Measurements from ENCODE around the gene ZCCHC13.
"Not testable (repeated sequence)": the region's sequence is repeated elsewhere in the genome, so short reads cannot be mapped to it uniquely, and the experiment has no call there.

The ZCCHC13 gene

GRCh38 chrX:74304016-74304415 lies at the start of gene ZCCHC13:
ZCCHC13 (plus strand) TSS chrX:74304180; CDS start chrX:74304267, 87 bp downstream.
- DNase-seq (ENCODE audit: low read depth in 4 of 4, low spot score in 1 of 4), result no peak

- not testable (repeated sequence) for DNase-seq (ENCODE audit: low read depth in 4 of 4, low spot score in 1 of 4)
These were observed 45.9 kb upstream of the ZCCHC13 start for GRCh38 chrX:74258111-74258510.

GRCh38 chrX:74259885-74260491 lies 44.0 kb upstream of the ZCCHC13 start:
- no peak for DNase-seq (ENCODE audit: low read depth in 4 of 4, low spot score in 1 of 4)

- DNase-seq (ENCODE audit: low read depth in 4 of 4, low spot score in 1 of 4), result no peak
These were observed 41.3 kb upstream of the ZCCHC13 start for GRCh38 chrX:74262452-74263209.

GRCh38 chrX:74270393-74270792 lies 33.6 kb upstream of the ZCCHC13 start:
- no peak for DNase-seq (ENCODE audit: low read depth in 4 of 4, low spot score in 1 of 4)

DNA sequence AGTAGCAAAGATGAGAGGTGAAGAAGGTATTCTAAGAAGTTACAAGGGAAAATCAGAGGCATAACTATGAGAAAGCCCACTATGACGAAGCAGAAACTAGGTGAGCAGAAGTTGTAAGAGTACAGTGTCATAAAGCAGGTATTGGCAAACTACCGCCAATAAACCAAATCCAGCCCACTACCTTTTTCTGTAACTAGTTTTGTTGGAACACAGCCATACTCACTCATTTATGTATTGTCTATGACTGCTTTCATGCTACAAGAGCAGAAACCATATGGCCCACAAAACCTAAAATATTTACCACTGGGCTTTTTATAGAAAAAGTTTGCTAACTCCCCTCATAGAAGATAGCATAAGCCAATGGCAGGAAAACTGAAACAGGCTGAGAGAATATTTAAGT lies 31.8 kb upstream of the ZCCHC13 start:
- DNase-seq (ENCODE audit: low read depth in 4 of 4, low spot score in 1 of 4), result no peak

DNA sequence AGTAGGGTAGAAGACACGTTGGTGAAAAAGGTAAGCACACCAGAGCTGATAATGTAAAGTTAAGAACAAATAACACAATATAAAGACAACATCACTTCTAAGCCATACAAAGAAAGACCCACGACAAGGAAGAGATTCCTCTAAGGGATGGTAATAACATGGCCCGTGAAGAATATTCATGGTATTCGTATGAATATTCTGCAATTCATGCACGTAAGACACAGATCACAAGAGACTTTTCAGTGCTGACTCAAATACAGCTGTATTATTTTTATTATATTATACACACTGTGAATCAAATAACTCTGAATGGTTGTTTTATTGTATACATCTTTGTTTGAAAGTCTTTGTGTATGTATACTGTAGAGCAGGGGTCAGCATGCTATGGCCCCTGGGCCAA lies 29.5 kb upstream of the ZCCHC13 start:
- DNase-seq (ENCODE audit: low read depth in 4 of 4, low spot score in 1 of 4), result no peak

DNA sequence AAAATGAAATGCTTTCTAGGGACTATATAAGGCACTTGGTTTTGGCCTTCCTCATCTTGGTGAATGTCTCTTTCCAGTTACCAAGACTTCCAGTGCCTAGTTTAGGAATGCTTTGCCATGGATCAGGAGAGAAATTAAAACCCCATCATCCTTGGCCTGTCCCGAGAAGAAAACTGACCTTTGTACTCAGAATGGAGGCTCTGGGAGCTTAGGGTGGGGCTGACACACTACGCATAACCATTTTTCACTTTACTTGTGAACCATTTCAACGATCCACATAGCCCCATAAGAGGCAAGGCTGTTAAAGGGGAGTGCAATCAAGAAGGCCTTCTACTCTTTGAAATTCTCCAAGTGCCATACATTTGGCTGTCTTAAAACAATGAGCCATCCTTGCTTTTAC lies 26.7 kb upstream of the ZCCHC13 start:
- DNase-seq (ENCODE audit: low read depth in 4 of 4, low spot score in 1 of 4), result no peak

DNA sequence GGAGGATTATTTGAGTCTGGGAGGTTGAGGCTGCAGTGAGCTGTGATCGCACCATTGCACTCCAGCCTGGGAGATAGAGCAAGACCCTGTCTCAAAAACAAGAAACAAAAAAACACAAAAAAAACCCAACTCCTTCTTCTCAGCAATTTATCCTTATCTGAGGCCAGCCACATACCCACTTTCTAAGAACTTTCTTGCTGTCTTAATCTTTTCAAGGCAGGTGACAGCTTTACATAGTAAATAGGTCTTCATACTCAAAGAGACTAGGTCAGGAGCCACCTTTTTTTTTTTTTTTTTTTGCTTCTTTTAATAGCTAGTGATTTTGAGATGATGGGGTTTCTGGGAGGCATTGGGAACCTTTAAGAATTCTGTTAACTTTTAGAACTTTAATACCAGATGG lies 26.1 kb upstream of the ZCCHC13 start:
- DNase-seq (ENCODE audit: low read depth in 4 of 4, low spot score in 1 of 4), result no peak

DNA sequence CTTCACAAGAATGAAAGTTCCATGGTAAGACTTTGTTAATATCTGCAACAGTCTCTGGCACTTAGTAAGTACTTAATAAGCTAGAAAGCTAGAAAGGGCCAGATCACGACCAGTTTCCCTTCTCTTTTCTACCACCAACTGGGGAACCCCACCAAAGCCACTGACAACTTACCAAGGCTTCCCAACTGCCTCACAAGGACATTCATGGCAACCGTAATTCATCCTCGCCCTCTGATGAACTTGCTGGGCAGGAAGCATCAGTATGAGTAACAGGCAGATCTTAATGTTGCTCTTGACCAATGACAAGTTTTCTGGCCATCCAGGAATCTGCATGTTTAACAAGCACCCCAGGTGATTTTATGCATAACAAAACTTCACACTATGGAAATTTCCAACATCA lies 23.2 kb upstream of the ZCCHC13 start:
- no peak for DNase-seq (ENCODE audit: low read depth in 4 of 4, low spot score in 1 of 4)

DNA sequence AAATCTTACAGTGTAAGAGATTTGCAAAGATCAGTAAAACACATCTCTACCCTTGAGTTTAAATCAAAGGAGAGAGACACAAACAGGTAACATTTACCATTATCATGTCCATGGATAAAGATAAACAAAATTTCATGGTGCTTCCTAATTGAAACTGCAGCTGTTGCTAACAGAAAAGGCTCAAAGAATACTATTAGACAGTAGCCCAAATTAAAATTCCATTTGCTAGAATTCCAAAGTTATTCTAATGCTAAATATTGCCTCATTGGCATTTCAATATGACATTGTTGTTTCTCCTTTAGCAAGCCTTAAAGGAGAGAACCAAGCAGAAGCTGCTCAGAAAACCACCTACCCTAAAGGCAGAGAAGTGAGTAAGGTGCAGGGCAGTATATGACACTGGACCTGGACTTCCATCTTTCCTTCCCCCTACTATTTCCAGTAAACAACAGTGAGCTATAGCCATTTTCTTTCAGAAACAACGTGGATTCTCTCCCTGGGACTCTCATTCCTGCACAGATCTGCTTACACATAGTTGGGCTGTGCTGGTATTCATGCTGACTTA lies 19.5 kb upstream of the ZCCHC13 start:
- no peak for DNase-seq (ENCODE audit: low read depth in 4 of 4, low spot score in 1 of 4)

DNA sequence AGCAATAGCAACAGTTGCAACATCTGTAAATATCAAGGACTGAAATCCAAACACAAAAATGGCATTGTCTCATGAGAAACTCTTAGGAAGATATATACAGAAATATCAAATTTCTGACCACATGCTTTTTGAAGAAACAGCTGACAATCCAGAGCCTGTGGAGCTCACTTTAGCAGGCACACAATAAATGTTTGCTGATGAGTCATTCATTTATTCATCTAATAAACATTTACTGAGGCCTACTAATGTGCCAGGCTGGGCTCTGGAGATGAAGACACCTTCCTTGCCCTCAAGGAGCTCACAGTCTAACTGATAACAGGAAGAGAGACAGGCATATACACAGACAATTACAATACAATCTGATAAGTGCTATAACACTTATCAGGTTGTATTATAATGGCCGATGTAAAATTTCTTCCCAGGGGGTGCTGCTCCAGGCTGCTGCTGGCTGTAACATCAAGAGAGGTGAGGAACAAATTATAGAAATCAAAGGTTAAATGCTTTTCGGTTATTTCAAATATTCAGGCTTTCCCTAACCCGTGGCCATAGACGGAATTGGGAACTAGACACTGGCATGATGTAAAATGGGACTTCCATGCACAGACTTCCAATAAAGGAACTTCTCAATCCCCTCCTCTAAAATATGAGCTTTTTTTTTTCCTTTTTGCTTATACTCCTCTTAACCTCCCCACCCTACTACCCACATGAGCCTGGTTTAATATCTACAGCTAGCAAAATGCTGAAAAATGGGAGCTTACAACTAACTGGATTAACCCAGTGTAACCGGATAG lies 16.8 kb upstream of the ZCCHC13 start:
- DNase-seq (ENCODE audit: low read depth in 4 of 4, low spot score in 1 of 4), result no peak

- no peak for DNase-seq (ENCODE audit: low read depth in 4 of 4, low spot score in 1 of 4)
These were observed 12.4 kb upstream of the ZCCHC13 start for GRCh38 chrX:74291577-74291963.

- DNase-seq (ENCODE audit: low read depth in 4 of 4, low spot score in 1 of 4), result peak; percentile 45 to 67 (median 60)
These were observed 11.8 kb upstream of the ZCCHC13 start for GRCh38 chrX:74291964-74292807.

GRCh38 chrX:74292808-74293123 lies 11.2 kb upstream of the ZCCHC13 start:
- no peak for DNase-seq (ENCODE audit: low read depth in 4 of 4, low spot score in 1 of 4)

- DNase-seq (ENCODE audit: low read depth in 4 of 4, low spot score in 1 of 4), result peak; percentile 21 to 50 (median 48)
These were observed 10.5 kb upstream of the ZCCHC13 start for GRCh38 chrX:74293343-74293946.

- no peak for DNase-seq (ENCODE audit: low read depth in 4 of 4, low spot score in 1 of 4)
These were observed 8.9 kb upstream of the ZCCHC13 start for GRCh38 chrX:74295101-74295500.

DNA sequence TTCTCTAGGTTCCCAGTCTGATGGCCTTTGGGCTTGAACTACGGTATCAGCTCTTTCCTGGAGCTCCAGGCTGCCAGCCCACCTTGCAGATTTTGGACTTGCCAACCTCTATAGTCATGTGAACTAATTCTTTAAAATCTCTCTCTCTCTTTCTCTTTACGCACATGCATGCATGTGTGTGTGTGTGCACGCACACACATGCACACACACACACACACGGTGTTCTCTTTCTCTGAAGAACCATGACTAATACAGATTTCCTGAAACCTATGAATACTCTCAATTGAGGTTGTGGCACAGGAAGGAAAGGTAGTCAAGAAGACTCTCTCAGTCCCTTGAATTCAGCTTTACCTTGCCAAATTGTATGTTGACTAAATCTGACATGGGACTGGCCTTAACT lies 6.2 kb upstream of the ZCCHC13 start:
- no peak for DNase-seq (ENCODE audit: low read depth in 4 of 4, low spot score in 1 of 4)

DNA sequence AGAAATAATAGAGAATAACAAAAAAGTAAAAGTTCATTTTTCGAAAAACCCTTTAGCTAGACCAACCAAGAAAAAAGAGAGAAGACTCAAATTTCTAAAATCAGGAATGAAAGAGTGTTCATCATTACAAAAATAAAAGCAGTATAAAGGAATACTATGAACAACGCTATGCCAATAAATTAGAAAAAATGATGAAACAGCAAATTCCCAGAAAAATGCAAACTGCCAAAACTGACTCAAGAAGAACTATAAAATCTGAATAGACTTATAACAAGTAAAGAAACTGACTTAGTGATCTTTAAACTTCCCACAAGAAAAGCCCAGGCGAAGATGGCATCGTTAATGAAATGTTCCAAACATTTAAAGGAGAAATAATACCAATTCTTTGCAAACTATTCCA lies 3.1 kb upstream of the ZCCHC13 start:
- no peak for DNase-seq (ENCODE audit: low read depth in 4 of 4, low spot score in 1 of 4)

GRCh38 chrX:74318672-74319071 lies 14.7 kb downstream of the ZCCHC13 start:
- no peak for DNase-seq (ENCODE audit: low read depth in 4 of 4, low spot score in 1 of 4)

DNA sequence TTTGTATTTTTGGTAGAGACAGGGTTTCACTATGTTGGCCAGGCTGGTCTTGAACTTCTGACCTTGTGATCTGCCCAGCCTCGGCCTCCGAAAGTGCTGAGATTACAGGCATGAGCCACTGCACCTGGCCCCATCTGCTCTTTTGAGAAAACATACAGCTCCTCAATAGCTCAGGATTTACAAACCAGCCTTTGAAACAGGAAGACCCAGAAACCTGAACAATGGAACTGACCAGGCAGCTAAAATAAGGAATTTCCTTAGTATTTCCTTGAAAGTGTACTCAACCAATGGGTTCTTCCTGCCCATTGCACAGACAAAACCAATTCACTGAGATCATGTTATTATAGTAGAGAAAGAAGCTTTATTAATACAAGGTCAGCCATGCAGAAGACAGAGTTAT lies 15.3 kb downstream of the ZCCHC13 start:
- DNase-seq (ENCODE audit: low read depth in 4 of 4, low spot score in 1 of 4), result not testable (repeated sequence)
